Neural crest cell (in vitro differentiated cells): ENCODE measurements around the gene AGTPBP1. TPM values are rescaled to one million over a fixed set of nuclear protein-coding genes. Genes with fewer than 3 reads are reported as not detected.

ENCODE experiments used
- DNase-seq: peaks from one replicate; pipeline ENCODE4 v3.0.0; 2021; ENCODE audit warnings: low read depth, mixed read lengths, low spot score
- H3K27ac Mint-ChIP-seq: one replicate; pipeline ENCODE4 v1.8.0; 2021; ENCODE audit warnings: mild to moderate bottlenecking, mixed read lengths; ENCODE audit not compliant: unreplicated experiment
- H3K27me3 Mint-ChIP-seq: 2 replicates; pipeline ENCODE4 v1.8.0; 2021; ENCODE audit warnings: low read depth, mild to moderate bottlenecking, mixed read lengths
- H3K36me3 Mint-ChIP-seq: 2 replicates; pipeline ENCODE4 v1.8.0; 2021; ENCODE audit warnings: low read depth, mild to moderate bottlenecking, mixed read lengths
- H3K4me1 Mint-ChIP-seq: 2 replicates; pipeline ENCODE4 v1.8.0; 2021; ENCODE audit warnings: mixed read lengths
- H3K4me3 Mint-ChIP-seq: one replicate; pipeline ENCODE4 v1.8.0; 2021; ENCODE audit warnings: mild to moderate bottlenecking, mixed read lengths
- H3K9me3 Mint-ChIP-seq: 2 replicates; pipeline ENCODE4 v1.8.0; 2021; ENCODE audit warnings: mixed read lengths
- total RNA-seq: library from RNA; stranded (reverse); gene quantifications from 2 replicates; pipeline ENCODE4 v1.2.1, GENCODE V29; 2021
- TF ChIP-seq, protein P1 (sequence below): fragments of 200-600 bp; sonication (generic); conservative IDR thresholded peaks from 2 replicates; pipeline ENCODE4 v1.5.0; 2021; ENCODE audit warnings: antibody characterized with exemption, mild to moderate bottlenecking

Gene AGTPBP1
- total RNA-seq, 1 donor from 2014 or later = 43.0 TPM

DNA sequence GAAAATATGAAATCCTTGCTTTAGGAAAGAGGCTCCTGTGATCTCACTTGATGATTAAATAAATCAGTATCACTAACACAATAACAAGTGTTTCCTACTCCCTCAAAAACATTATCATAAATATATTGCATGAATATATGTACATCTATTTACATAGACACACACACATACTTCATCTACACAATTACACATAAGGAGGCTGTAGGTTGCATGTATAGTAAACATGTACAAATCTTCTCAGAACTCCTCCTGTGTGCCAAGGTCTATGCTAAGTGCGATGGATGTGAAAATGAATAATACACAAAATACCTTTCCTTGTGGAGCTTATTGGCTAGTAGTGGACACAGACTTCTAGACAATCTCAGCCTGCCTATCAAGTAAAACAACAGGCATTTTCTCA is 239.9 kb downstream of the AGTPBP1 start:
- H3K36me3 Mint-ChIP-seq = peaks cover 3% of the 10 kb centered on the region
- TF ChIP-seq, protein P1, sequence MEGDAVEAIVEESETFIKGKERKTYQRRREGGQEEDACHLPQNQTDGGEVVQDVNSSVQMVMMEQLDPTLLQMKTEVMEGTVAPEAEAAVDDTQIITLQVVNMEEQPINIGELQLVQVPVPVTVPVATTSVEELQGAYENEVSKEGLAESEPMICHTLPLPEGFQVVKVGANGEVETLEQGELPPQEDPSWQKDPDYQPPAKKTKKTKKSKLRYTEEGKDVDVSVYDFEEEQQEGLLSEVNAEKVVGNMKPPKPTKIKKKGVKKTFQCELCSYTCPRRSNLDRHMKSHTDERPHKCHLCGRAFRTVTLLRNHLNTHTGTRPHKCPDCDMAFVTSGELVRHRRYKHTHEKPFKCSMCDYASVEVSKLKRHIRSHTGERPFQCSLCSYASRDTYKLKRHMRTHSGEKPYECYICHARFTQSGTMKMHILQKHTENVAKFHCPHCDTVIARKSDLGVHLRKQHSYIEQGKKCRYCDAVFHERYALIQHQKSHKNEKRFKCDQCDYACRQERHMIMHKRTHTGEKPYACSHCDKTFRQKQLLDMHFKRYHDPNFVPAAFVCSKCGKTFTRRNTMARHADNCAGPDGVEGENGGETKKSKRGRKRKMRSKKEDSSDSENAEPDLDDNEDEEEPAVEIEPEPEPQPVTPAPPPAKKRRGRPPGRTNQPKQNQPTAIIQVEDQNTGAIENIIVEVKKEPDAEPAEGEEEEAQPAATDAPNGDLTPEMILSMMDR = no peak
- no peak for DNase-seq
- no peak overlapping the region for H3K27ac Mint-ChIP-seq
- H3K27me3 Mint-ChIP-seq = peaks cover 5% of the 10 kb centered on the region
- peaks cover 9% of the 10 kb centered on the region for H3K9me3 Mint-ChIP-seq
- H3K4me3 Mint-ChIP-seq = no peak overlapping the region
- no peaks in the 10 kb centered on the region for H3K4me1 Mint-ChIP-seq

DNA sequence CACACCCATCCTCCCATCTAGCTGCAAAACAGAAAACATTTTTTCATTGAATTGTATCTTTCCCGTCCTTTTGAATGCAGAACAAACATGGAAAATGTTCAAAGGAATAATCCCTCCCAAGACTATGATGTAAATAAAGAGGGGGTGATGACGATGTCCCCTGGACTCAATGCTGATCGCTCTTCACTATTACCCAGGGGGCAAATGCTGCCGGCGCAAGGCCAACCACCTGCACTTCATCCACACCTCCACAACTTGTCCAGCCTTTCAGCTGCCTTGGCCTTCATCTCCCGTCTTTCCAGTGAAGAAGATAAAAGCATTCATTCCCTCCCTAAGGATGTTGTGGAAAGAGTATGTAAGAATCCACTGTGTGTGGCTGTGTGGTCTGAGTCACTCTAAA is 240.3 kb downstream of the AGTPBP1 start:
- H3K9me3 Mint-ChIP-seq = peaks cover 12% of the 10 kb centered on the region
- TF ChIP-seq, protein P1 = no peak
- H3K4me1 Mint-ChIP-seq = no peaks in the 10 kb centered on the region
- H3K36me3 Mint-ChIP-seq = peaks cover 3% of the 10 kb centered on the region
- DNase-seq = no peak
- H3K4me3 Mint-ChIP-seq = no peak overlapping the region
- peaks cover 7% of the 10 kb centered on the region for H3K27me3 Mint-ChIP-seq
- H3K27ac Mint-ChIP-seq = no peak overlapping the region

Other genes starting within 250 kb of the AGTPBP1 start
- 35.3 and 35.8 TPM in 2 replicates for gene NAA35, start 199.2 kb upstream of the AGTPBP1 start, total RNA-seq